ENCODE data around the gene NLRP1. TPM values are rescaled to one million over a fixed set of nuclear protein-coding genes. Genes with fewer than 3 reads are reported as not detected.

Gene NLRP1
- total and polyA plus RNA-seq, 2 of the 13 experiments (the other 11 are each of a cell fraction or from before 2014, with no cell fraction given) = 3.4 to 3.7 TPM

DNA sequence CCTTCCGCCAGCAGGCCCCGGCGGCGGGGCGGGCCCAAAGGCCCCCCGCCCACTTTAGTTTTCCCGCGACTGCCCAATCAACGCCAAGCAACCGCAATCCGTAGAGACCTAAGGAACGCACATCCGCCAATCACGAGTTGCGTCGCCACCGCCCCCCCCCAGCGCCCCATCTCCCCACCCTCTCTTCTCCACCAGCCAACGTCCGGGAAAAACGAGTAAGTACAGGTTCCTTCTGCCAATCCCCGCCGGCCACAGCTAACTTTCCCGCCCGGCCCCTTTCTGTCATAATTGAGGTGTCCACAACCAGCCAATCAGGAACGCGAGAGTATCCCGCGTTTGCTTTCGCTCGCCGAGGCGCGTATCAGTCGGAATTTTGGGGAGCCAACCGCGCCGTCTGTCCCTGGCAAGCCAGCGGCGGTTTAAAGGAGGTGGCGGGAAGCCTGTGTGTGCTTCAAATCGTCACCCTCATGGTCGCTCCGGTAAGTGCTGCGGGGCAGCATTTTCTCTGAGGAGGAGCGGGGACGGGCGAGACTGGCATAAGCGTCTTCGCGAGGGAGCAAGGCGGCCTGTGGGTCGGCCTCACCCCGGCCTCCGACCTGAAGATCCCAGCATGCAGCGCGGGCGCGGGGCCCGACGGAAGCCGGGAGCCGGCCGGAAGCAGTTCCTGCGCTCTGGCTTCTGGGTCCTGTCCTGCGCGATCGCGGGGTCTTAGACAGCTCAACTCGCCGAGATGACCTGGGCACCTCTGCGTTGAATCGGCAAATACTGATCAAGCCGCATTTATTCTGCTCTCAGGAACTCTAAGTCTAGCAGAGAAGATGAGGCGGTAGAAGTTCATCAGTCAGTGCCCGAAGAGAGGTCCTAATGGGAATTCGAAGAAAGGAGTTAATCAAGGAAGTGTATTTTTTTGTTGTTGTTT lies 97.8 kb downstream of the NLRP1 start, which contains the start of gene MIS12 (continued):
- TF ChIP-seq SNAPC4 (CRISPR knock-in tag; IDR thresholded peaks at IDR 0.05) = no peak
- peak; percentile 81 for TF ChIP-seq ZHX1 (CRISPR knock-in tag; IDR thresholded peaks at IDR 0.05; ENCODE audit: low read depth)
- no peak for TF ChIP-seq SP5 (CRISPR knock-in tag; IDR thresholded peaks at IDR 0.05; ENCODE audit: borderline replicate concordance, low read depth)
- peak; percentile 51; the same call in 1 of the 2 replicates for TF ChIP-seq ZNF724P (CRISPR knock-in tag; IDR thresholded peaks at IDR 0.05; ENCODE audit: borderline replicate concordance)
- peak; percentile 34; the same call in 1 of the 2 replicates for TF ChIP-seq ARID5B (CRISPR knock-in tag; IDR thresholded peaks at IDR 0.05)
- TF ChIP-seq, protein P1, sequence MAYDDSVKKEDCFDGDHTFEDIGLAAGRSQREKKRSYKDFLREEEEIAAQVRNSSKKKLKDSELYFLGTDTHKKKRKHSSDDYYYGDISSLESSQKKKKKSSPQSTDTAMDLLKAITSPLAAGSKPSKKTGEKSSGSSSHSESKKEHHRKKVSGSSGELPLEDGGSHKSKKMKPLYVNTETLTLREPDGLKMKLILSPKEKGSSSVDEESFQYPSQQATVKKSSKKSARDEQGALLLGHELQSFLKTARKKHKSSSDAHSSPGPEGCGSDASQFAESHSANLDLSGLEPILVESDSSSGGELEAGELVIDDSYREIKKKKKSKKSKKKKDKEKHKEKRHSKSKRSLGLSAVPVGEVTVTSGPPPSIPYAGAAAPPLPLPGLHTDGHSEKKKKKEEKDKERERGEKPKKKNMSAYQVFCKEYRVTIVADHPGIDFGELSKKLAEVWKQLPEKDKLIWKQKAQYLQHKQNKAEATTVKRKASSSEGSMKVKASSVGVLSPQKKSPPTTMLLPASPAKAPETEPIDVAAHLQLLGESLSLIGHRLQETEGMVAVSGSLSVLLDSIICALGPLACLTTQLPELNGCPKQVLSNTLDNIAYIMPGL (CRISPR knock-in tag; IDR thresholded peaks at IDR 0.05; ENCODE audit: borderline replicate concordance in 1 of 2, low read depth in 1 of 2) = peak in 1 of 2 experiments; percentile 66; a peak in 2 of 4 replicates
- TF ChIP-seq HNRNPH1 (optimal IDR thresholded peaks at IDR 0.05; ENCODE audit: low read depth, low read length) = no peak
- TF ChIP-seq GABPB1 (CRISPR knock-in tag; IDR thresholded peaks at IDR 0.05) = peak; percentile 96
- TF ChIP-seq SYNCRIP (IDR thresholded peaks at IDR 0.05; ENCODE audit: insufficient read depth, low read depth, low read length) = no peak
- TF ChIP-seq SAP130 (CRISPR knock-in tag; IDR thresholded peaks at IDR 0.05; ENCODE audit: low read depth) = peak; percentile 92

All from HepG2 (cell line).